Mucosa of descending colon (tissue), 3 donors: ENCODE data around the gene AURKB. TPM values are rescaled to one million over a fixed set of nuclear protein-coding genes. Genes with fewer than 3 reads are reported as not detected.
"Not testable (repeated sequence)": the region's sequence is repeated elsewhere in the genome, so short reads cannot be mapped to it uniquely, and the experiment has no call there.

Source experiments
- ATAC-seq: fragments of 200-7000 bp; cut with Tn5 transposase; one replicate; pipeline ENCODE4 v1.9.1; 2020; ENCODE audit warnings: mild to moderate bottlenecking, moderate library complexity
- DNase-seq, 3 donors: peaks; one replicate each; pipeline ENCODE4 v3.0.0-alpha.2; 2020
- H3K36me3 ChIP-seq: fragments of 200-600 bp; one replicate; pipeline ENCODE4 v1.8.0; 2021; ENCODE audit warnings: low read depth, mild to moderate bottlenecking
- H3K4me1 ChIP-seq: fragments of 200-600 bp; one replicate; pipeline ENCODE4 v1.8.0; 2021; ENCODE audit warnings: low read depth, mild to moderate bottlenecking
- H3K4me3 ChIP-seq: fragments of 200-600 bp; one replicate; pipeline ENCODE4 v1.8.0; 2021; ENCODE audit warnings: mild to moderate bottlenecking
- H3K9me3 ChIP-seq: fragments of 200-600 bp; one replicate; pipeline ENCODE4 v1.8.0; 2021; ENCODE audit warnings: mild to moderate bottlenecking
- CTCF ChIP-seq: fragments of 200-600 bp; IDR thresholded peaks from one replicate; pipeline ENCODE4 v1.8.0; 2022; ENCODE audit warnings: antibody characterized with exemption, mild to moderate bottlenecking
- intact Hi-C, 2 donors: fragments of 100-400 bp; cut with DNase I in 1 of 2; cut with micrococcal nuclease in 1 of 2; formaldehyde crosslinking; loops; one replicate each; pipeline versions ENCODE4 v1.11.0 to v1.11.1; 2022; cut with DNase I, micrococcal nuclease
- total RNA-seq, 3 donors: library from RNA; stranded (reverse); fragmentation: NEBNext Ultra II Directional in 2 of 3; extraction: Animal tissue kit (Norgen Biotek cat#: 25700) in 2 of 3; gene quantifications; one replicate each; pipeline versions ENCODE4 v1.2.1 to v1.2.4, GENCODE V29; 2021 to 2023
- donor health status: DM: no; HTN: no; CAD: no; lungs with moderate emphysema.
- donor health status: DM: no; HTN: no; CAD: no.
- donor health status: DM: no; HTN: yes; CAD: no.

Gene AURKB
- total RNA-seq, 3 donors from 2014 or later = 5.2 to 27.3 (median 5.7) TPM

GRCh38 chr17:8223356-8224126 is 13.2 kb upstream of the AURKB start:
- intact Hi-C loops = loop anchor here in 1 of 2 donors (2.0 kb wide), 1 partner anchor 37 kb away; no protein-coding TSS in a partner anchor
- Histone ChIP-seq H3K4me3 (peak overlapping the region; percentile 42), H3K9me3 (no peaks in the 10 kb centered on the region), H3K4me1 (peaks cover 20% of the 10 kb centered on the region), H3K36me3 (no peaks in the 10 kb centered on the region)
- no peak for TF ChIP-seq CTCF
- ATAC-seq = peak; percentile 33
- peak; percentile 81 to 87 (median 82) for DNase-seq

GRCh38 chr17:8222630-8223355 is 12.4 kb upstream of the AURKB start:
- intact Hi-C loops = loop anchor here in 1 of 2 donors (2.0 kb wide), 1 partner anchor 36 kb away; no protein-coding TSS in a partner anchor
- peak overlapping the region; percentile 42 for H3K4me3 ChIP-seq
- DNase-seq = peak; percentile 94 to 97 (median 96)
- TF ChIP-seq CTCF = no peak
- H3K9me3 ChIP-seq = no peaks in the 10 kb centered on the region
- peaks cover 23% of the 10 kb centered on the region for H3K4me1 ChIP-seq
- H3K36me3 ChIP-seq = no peaks in the 10 kb centered on the region
- ATAC-seq = peak; percentile 75

GRCh38 chr17:8222380-8222629 is 11.9 kb upstream of the AURKB start:
- H3K36me3 ChIP-seq = no peaks in the 10 kb centered on the region
- no peaks in the 10 kb centered on the region for H3K9me3 ChIP-seq
- DNase-seq (no peak), ATAC-seq (peak; percentile 59)
- no peak for TF ChIP-seq CTCF
- peak overlapping the region; percentile 42 for H3K4me3 ChIP-seq
- intact Hi-C loops = loop anchor here in 1 of 2 donors (2.0 kb wide), 1 partner anchor 36 kb away; no protein-coding TSS in a partner anchor
- peaks cover 22% of the 10 kb centered on the region for H3K4me1 ChIP-seq

GRCh38 chr17:8221663-8222379 is 11.4 kb upstream of the AURKB start:
- intact Hi-C loops = loop anchor here in 1 of 2 donors (2.0 kb wide), 1 partner anchor 35 kb away; no protein-coding TSS in a partner anchor
- H3K9me3 ChIP-seq = no peaks in the 10 kb centered on the region
- TF ChIP-seq CTCF = no peak
- DNase-seq (peak; percentile 83 to 96 (median 89)), ATAC-seq (peak; percentile 62)
- H3K4me3 ChIP-seq = peak overlapping the region; percentile 42
- peaks cover 17% of the 10 kb centered on the region for H3K4me1 ChIP-seq
- H3K36me3 ChIP-seq = no peaks in the 10 kb centered on the region

GRCh38 chr17:8220783-8221662 is 10.6 kb upstream of the AURKB start:
- no peak for TF ChIP-seq CTCF
- Histone ChIP-seq H3K4me3 (peak overlapping the region; percentile 42), H3K4me1 (peaks cover 9% of the 10 kb centered on the region), H3K36me3 (no peaks in the 10 kb centered on the region), H3K9me3 (no peaks in the 10 kb centered on the region)
- peak; percentile 59 for ATAC-seq
- peak; percentile 86 to 96 (median 91) for DNase-seq
- intact Hi-C loops = no loop called here

- H3K36me3 ChIP-seq, H3K9me3 ChIP-seq, H3K4me3 ChIP-seq, H3K4me1 ChIP-seq, DNase-seq, ATAC-seq, intact Hi-C loops: not testable (repeated sequence)
Measured at GRCh38 chr17:8214000-8214399, 3.6 kb upstream of the AURKB start.
